ENCODE measurements around the gene HNRNPF.

- TF ChIP-seq POLR2A (IDR thresholded peaks at IDR 0.05; ENCODE audit: low read length) = no peak
- TF ChIP-seq GATA1 (IDR thresholded peaks at IDR 0.05; ENCODE audit: low read depth, low read length) = no peak
These were observed 35.3 kb upstream of the HNRNPF start for GRCh38 chr10:43444323-43444722.
